Smooth muscle cell (in vitro differentiated cells): ENCODE results near the gene SMIM22. TPM values are rescaled to one million over a fixed set of nuclear protein-coding genes. Genes with fewer than 3 reads are reported as not detected.

Source experiments
- DNase-seq: peaks from one replicate; lab custom pipeline; 2025; ENCODE audit not compliant: unreplicated experiment; lab: John Stamatoyannopoulos, UW
- H2AFZ ChIP-seq: fragments of 200-600 bp; sonication (generic); 2 replicates; pipeline ENCODE4 v1.6.0; 2016; ENCODE audit warnings: antibody characterized with exemption, low read depth, mild to moderate bottlenecking
- H3F3A ChIP-seq: fragments of 200-600 bp; sonication (generic); 2 replicates; pipeline ENCODE4 v1.6.0; 2017; ENCODE audit warnings: antibody characterized with exemption, low read depth
- H3K27ac ChIP-seq: fragments of 200-600 bp; sonication (generic); 2 replicates; pipeline ENCODE4 v1.5.1; 2016; ENCODE audit warnings: low read depth, mild to moderate bottlenecking
- H3K27me3 ChIP-seq: fragments of 200-600 bp; sonication (generic); 2 replicates; pipeline ENCODE4 v1.6.1; 2016; ENCODE audit warnings: low read depth, mild to moderate bottlenecking
- H3K36me3 ChIP-seq: fragments of 200-600 bp; sonication (generic); 2 replicates; pipeline ENCODE4 v1.5.1; 2016; ENCODE audit warnings: low read depth
- H3K4me1 ChIP-seq: fragments of 200-600 bp; sonication (generic); 2 replicates; pipeline ENCODE4 v1.5.1; 2016; ENCODE audit warnings: low read depth
- H3K4me2 ChIP-seq: fragments of 200-600 bp; sonication (generic); 2 replicates; pipeline ENCODE4 v1.6.0; 2016; ENCODE audit warnings: mild to moderate bottlenecking
- H3K4me3 ChIP-seq: fragments of 200-600 bp; sonication (generic); 2 replicates; pipeline ENCODE4 v1.5.1; 2016; ENCODE audit warnings: mild to moderate bottlenecking
- H3K79me2 ChIP-seq: fragments of 200-600 bp; sonication (generic); 2 replicates; pipeline ENCODE4 v1.6.0; 2016; ENCODE audit warnings: low read depth, mild to moderate bottlenecking
- H3K9ac ChIP-seq: fragments of 200-600 bp; sonication (generic); 2 replicates; pipeline ENCODE4 v1.6.0; 2016; ENCODE audit warnings: low read depth
- H3K9me3 ChIP-seq: fragments of 200-600 bp; sonication (generic); replicated peaks from 2 replicates; pipeline ENCODE4 v1.5.1; 2016; ENCODE audit warnings: low read depth
- H4K20me1 ChIP-seq: fragments of 200-600 bp; sonication (generic); 2 replicates; pipeline ENCODE4 v1.6.0; 2016; ENCODE audit warnings: low read depth
- WGBS: methylation state at CpG from one replicate; pipeline ENCODE4 v1.1.7; 2016; ENCODE audit warnings: low lambda C conversion rate; 5-methylcytosine and 5-hydroxymethylcytosine counted together
- polyA plus RNA-seq: library from polyadenylated mRNA; unstranded; fragments of >200 nt; fragmentation: Nextera tagmentation; extraction: Ambion mirVana; gene quantifications from 2 replicates; pipeline ENCODE4 v1.2.1, GENCODE V29; 2016
- total RNA-seq: library from RNA; depleted of rRNA; stranded (reverse); fragments of >200 nt; gene quantifications from 2 replicates; pipeline ENCODE4 v1.2.3, GENCODE V29; 2014
- TF ChIP-seq, protein P1 (sequence below): fragments of 200-600 bp; sonication (generic); IDR thresholded peaks from 2 replicates; pipeline ENCODE4 v1.5.1; 2017; ENCODE audit warnings: borderline replicate concordance, mild to moderate bottlenecking, antibody characterized with exemption; ENCODE audit not compliant: insufficient read depth, poor library complexity, severe bottlenecking

The SMIM22 gene
- total and polyA plus RNA-seq, 2 experiments from 2014 or later: 0.29 TPM; not detected in 1

GRCh38 chr16:4831616-4832015 lies 36.4 kb downstream of the SMIM22 start:
- Histone ChIP-seq H3K27ac (no peak overlapping the region), H3F3A (no peaks in the 10 kb centered on the region), H3K4me3 (no peak overlapping the region), H3K27me3 (no peaks in the 10 kb centered on the region), H4K20me1 (peaks cover 37% of the 10 kb centered on the region), H2AFZ (no peak overlapping the region), H3K79me2 (peaks cover 14% of the 10 kb centered on the region), H3K4me2 (no peak overlapping the region), H3K4me1 (no peaks in the 10 kb centered on the region), H3K36me3 (peaks cover 17% of the 10 kb centered on the region), H3K9ac (no peak overlapping the region), H3K9me3 (no peaks in the 10 kb centered on the region)
- 99% methylated on average over 8 of the region's 8 CpGs for WGBS
- DNase-seq: no peak
- TF ChIP-seq, protein P1, sequence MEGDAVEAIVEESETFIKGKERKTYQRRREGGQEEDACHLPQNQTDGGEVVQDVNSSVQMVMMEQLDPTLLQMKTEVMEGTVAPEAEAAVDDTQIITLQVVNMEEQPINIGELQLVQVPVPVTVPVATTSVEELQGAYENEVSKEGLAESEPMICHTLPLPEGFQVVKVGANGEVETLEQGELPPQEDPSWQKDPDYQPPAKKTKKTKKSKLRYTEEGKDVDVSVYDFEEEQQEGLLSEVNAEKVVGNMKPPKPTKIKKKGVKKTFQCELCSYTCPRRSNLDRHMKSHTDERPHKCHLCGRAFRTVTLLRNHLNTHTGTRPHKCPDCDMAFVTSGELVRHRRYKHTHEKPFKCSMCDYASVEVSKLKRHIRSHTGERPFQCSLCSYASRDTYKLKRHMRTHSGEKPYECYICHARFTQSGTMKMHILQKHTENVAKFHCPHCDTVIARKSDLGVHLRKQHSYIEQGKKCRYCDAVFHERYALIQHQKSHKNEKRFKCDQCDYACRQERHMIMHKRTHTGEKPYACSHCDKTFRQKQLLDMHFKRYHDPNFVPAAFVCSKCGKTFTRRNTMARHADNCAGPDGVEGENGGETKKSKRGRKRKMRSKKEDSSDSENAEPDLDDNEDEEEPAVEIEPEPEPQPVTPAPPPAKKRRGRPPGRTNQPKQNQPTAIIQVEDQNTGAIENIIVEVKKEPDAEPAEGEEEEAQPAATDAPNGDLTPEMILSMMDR: no peak

DNA sequence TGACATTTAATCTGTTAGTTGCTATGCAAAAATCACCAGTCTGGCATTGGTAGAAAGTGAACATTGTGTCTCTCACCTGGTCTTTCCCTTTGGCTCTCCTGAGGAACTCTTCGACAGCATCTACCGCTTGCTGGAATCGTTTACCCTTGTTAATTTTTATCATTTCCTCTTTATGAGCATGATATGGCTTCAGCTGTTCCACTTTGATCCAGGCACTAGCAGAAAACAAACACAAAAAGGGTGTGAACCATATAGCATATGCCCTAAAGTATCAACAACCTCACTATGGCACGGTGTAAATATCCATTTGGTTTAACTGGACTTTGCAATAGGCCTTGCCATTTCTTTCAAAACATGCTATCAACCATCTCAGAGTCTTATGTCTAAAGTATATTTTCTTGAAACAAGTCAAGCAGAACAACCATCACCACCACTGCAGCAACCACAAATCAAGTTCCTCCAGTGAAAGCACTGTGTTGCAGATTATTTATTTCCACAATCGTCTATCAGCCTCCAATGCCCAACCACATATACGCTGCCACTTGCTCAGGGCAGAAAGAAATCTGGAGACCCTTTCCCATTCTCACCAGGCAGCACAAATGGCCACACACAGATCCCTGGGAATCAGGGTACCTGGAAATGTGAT lies 37.7 kb downstream of the SMIM22 start:
- Histone ChIP-seq H4K20me1 (peaks cover 37% of the 10 kb centered on the region), H3K4me2 (no peak overlapping the region), H3K4me3 (no peak overlapping the region), H2AFZ (no peak overlapping the region), H3K79me2 (peaks cover 14% of the 10 kb centered on the region), H3K9ac (no peak overlapping the region), H3K27me3 (no peaks in the 10 kb centered on the region), H3K4me1 (no peaks in the 10 kb centered on the region), H3F3A (no peaks in the 10 kb centered on the region), H3K27ac (no peak overlapping the region), H3K9me3 (no peaks in the 10 kb centered on the region), H3K36me3 (peaks cover 17% of the 10 kb centered on the region)
- TF ChIP-seq, protein P1: no peak
- 99% methylated on average over 6 of the region's 6 CpGs for WGBS
- DNase-seq: no peak

DNA sequence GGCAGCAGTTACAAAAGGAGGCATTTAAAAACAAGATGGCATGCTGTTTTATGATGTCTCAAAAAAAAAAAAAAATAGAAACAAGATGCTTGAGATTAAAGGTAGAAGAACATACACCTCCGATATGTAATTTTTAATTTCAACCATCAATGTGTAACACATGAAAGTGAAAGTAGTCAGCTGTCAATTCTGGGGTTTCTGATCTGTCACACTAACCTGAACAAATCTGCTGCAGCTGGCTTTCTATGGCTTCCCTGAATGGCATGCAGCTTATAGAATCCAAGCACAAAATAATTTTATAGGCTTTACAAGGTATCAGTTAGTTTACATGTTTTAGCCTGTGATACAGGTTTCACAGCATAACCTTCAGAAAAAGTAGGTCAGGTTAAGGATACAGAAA lies 38.4 kb downstream of the SMIM22 start:
- 100% methylated on average over 1 of the region's 1 CpG for WGBS

More for the DNA sequence above, 38.4 kb downstream of the SMIM22 start:
- Histone ChIP-seq H3K4me2 (no peak overlapping the region), H4K20me1 (peaks cover 37% of the 10 kb centered on the region), H3K27me3 (no peaks in the 10 kb centered on the region), H3K79me2 (peaks cover 14% of the 10 kb centered on the region), H3K4me1 (no peaks in the 10 kb centered on the region), H3K9ac (no peak overlapping the region), H3F3A (no peaks in the 10 kb centered on the region), H2AFZ (no peak overlapping the region), H3K4me3 (no peak overlapping the region), H3K9me3 (no peaks in the 10 kb centered on the region), H3K36me3 (peaks cover 17% of the 10 kb centered on the region), H3K27ac (no peak overlapping the region)
- TF ChIP-seq, protein P1: no peak
- DNase-seq: no peak
